ENCODE data around the gene WWTR1. TPM values are rescaled to one million over a fixed set of nuclear protein-coding genes. Genes with fewer than 3 reads are reported as not detected.

Gene WWTR1
- polyA plus RNA-seq, 1 donor (not counting 4 experiments of a cell fraction or from before 2014, with no cell fraction given), result 77.3 TPM

- no peak for FAIRE-seq
- no peak overlapping the region for H3K9ac ChIP-seq (ENCODE audit: control insufficient read depth, extremely low read depth, insufficient read depth, low read length)
- H3K79me2 ChIP-seq (ENCODE audit: control insufficient read depth, insufficient read depth, low read length), result peaks cover 47% of the 10 kb centered on the region
- no peaks in the 10 kb centered on the region for H3K4me1 ChIP-seq (ENCODE audit: control insufficient read depth, extremely low read depth, insufficient read depth, low read length)
- H3K27me3 ChIP-seq (ENCODE audit: control insufficient read depth, extremely low read depth, insufficient read depth, low read length), result no peaks in the 10 kb centered on the region
- H3K36me3 ChIP-seq (ENCODE audit: control insufficient read depth in 2 of 2, extremely low read depth in 1 of 2, insufficient read depth in 2 of 2, low read length in 2 of 2), result no peaks in the 10 kb centered on the region
- TF ChIP-seq EZH2 (IDR thresholded peaks at IDR 0.05; ENCODE audit: low read length), result no peak
- no peak for TF ChIP-seq CTCF (optimal IDR thresholded peaks at IDR 0.05 in 1 of 3, IDR thresholded peaks at IDR 0.05 in 1 of 3, conservative IDR thresholded peaks at IDR 0.05 in 1 of 3; ENCODE audit: extremely low read depth in 1 of 3, insufficient read depth in 2 of 3, low read length in 3 of 3)
- no peak overlapping the region for H3K27ac ChIP-seq (ENCODE audit: control insufficient read depth, insufficient read depth, low read length)
- no peaks in the 10 kb centered on the region for H3K9me1 ChIP-seq (ENCODE audit: control insufficient read depth, extremely low read depth, insufficient read depth, low read length)
- no peaks in the 10 kb centered on the region for H4K20me1 ChIP-seq (ENCODE audit: control insufficient read depth, extremely low read depth, insufficient read depth, low read length)
- no peak overlapping the region for H3K4me3 ChIP-seq (ENCODE audit: control insufficient read depth in 2 of 3, extremely low read depth in 1 of 3, insufficient read depth in 2 of 3, low read depth in 1 of 3, low read length in 3 of 3)
- no peak for DNase-seq (ENCODE audit: low read depth, low spot score)
- H2AFZ ChIP-seq (ENCODE audit: control insufficient read depth, low read length), result no peak overlapping the region
- dilution Hi-C loops (cut with MboI; ENCODE audit: extremely low pct_ligation_motif_present, low sequenced_read_pairs), result no loop called here
- H3K4me2 ChIP-seq (ENCODE audit: control insufficient read depth, extremely low read depth, insufficient read depth, low read depth, low read length), result no peak overlapping the region
- H3K9me3 ChIP-seq (ENCODE audit: control insufficient read depth, low read depth, low read length), result no peaks in the 10 kb centered on the region
Observed at GRCh38 chr3:149564079-149564478, 93.7 kb downstream of the WWTR1 start.

GRCh38 chr3:149563114-149563513 is 94.7 kb downstream of the WWTR1 start:
- Histone ChIP-seq H3K9me3 (ENCODE audit: control insufficient read depth, low read depth, low read length) (no peaks in the 10 kb centered on the region), H3K27me3 (ENCODE audit: control insufficient read depth, extremely low read depth, insufficient read depth, low read length) (no peaks in the 10 kb centered on the region), H3K9ac (ENCODE audit: control insufficient read depth, extremely low read depth, insufficient read depth, low read length) (no peak overlapping the region), H3K4me2 (ENCODE audit: control insufficient read depth, extremely low read depth, insufficient read depth, low read depth, low read length) (no peak overlapping the region), H4K20me1 (ENCODE audit: control insufficient read depth, extremely low read depth, insufficient read depth, low read length) (no peaks in the 10 kb centered on the region), H3K9me1 (ENCODE audit: control insufficient read depth, extremely low read depth, insufficient read depth, low read length) (no peaks in the 10 kb centered on the region), H3K27ac (ENCODE audit: control insufficient read depth, insufficient read depth, low read length) (no peak overlapping the region), H3K4me1 (ENCODE audit: control insufficient read depth, extremely low read depth, insufficient read depth, low read length) (no peaks in the 10 kb centered on the region), H2AFZ (ENCODE audit: control insufficient read depth, low read length) (no peak overlapping the region), H3K4me3 (ENCODE audit: control insufficient read depth in 2 of 3, extremely low read depth in 1 of 3, insufficient read depth in 2 of 3, low read depth in 1 of 3, low read length in 3 of 3) (no peak overlapping the region), H3K79me2 (ENCODE audit: control insufficient read depth, insufficient read depth, low read length) (peaks cover 45% of the 10 kb centered on the region), H3K36me3 (ENCODE audit: control insufficient read depth in 2 of 2, extremely low read depth in 1 of 2, insufficient read depth in 2 of 2, low read length in 2 of 2) (no peaks in the 10 kb centered on the region)
- DNase-seq (ENCODE audit: low read depth, low spot score) (no peak), FAIRE-seq (no peak)
- dilution Hi-C loops (cut with MboI; ENCODE audit: extremely low pct_ligation_motif_present, low sequenced_read_pairs), result no loop called here
- TF ChIP-seq CTCF (optimal IDR thresholded peaks at IDR 0.05 in 1 of 3, IDR thresholded peaks at IDR 0.05 in 1 of 3, conservative IDR thresholded peaks at IDR 0.05 in 1 of 3; ENCODE audit: extremely low read depth in 1 of 3, insufficient read depth in 2 of 3, low read length in 3 of 3) (no peak), EZH2 (IDR thresholded peaks at IDR 0.05; ENCODE audit: low read length) (no peak)
